ENCODE results near the gene CDKN2D. TPM values are rescaled to one million over a fixed set of nuclear protein-coding genes. Genes with fewer than 3 reads are reported as not detected.

The CDKN2D gene
- 10 to 100 TPM; 86.0 to 88.7 TPM for total RNA-seq

DNA sequence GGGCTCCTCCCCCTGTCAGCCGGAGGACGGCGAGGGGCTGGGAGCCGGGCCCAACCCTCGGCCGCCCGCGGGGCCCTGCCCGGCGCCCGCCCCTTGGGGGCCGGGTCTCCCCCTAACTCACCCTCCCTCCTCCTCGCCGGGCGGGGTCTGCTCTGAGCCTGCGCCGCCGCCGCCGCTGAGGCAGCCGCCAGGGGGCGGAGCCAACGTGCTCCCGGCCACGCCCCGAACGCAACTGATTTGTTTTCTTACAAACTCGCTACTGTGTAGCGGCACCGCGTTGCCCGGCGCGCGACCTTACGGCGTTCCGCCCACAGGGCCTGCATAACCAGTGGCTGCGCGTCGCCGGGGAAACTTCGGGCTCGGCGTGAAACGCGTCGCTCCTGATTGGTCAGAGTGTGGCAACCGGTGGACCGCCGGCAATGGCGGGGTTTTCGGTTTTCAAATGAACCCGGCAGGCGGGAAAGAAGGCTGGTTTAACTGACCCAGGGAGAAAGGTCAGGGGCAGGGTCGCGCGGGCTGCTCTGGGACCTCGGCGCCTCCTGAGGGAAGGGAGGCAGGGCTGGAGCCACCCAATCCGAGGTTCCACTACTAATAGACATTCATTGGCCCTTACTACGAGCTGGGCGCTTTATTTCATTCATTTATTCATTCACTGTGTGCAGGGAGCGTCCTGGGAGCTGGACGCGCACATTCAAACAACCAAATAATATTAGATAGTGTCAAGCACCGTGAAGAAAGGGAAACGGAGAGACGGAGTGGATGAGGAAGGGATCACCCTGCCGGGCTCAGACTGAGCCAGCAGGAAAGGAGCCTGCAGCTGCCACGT, at the start of gene CDKN2D:
Gene CDKN2D (minus strand): TSS at position 154 of the 826 bp plus-strand sequence. CDS start 326 bp downstream, outside the sequence.
- H3K4me1 Mint-ChIP-seq (ENCODE audit: low read depth): peaks cover 45% of the 10 kb centered on the region
- H3K36me3 Mint-ChIP-seq (ENCODE audit: low read depth): peaks cover 34% of the 10 kb centered on the region
- H3K27me3 Mint-ChIP-seq (ENCODE audit: low read depth): no peaks in the 10 kb centered on the region
- DNase-seq (peak; percentile 100), ATAC-seq (peak; percentile 82)
- ChIA-PET POLR2A (interaction anchor here (0.6 to 8.0 kb wide), 9 partner anchors 15 to 85 kb away, joined by 3 to 141 read pairs (median 3); partner anchors contain the start of gene ATG4D), CTCF (interaction anchor here (0.9 to 6.3 kb wide), 17 partner anchors 12 to 166 kb away, joined by 3 to 76 read pairs (median 5); partner anchors contain the start of genes CDC37, QTRT1 and S1PR5)
- H3K27ac Mint-ChIP-seq: peak within 1 kb of the TSS; percentile 99
- no peaks in the 10 kb centered on the region for H3K9me3 Mint-ChIP-seq (ENCODE audit: insufficient read depth)
- H3K4me3 Mint-ChIP-seq: peak within 1 kb of the TSS; percentile 98

DNA sequence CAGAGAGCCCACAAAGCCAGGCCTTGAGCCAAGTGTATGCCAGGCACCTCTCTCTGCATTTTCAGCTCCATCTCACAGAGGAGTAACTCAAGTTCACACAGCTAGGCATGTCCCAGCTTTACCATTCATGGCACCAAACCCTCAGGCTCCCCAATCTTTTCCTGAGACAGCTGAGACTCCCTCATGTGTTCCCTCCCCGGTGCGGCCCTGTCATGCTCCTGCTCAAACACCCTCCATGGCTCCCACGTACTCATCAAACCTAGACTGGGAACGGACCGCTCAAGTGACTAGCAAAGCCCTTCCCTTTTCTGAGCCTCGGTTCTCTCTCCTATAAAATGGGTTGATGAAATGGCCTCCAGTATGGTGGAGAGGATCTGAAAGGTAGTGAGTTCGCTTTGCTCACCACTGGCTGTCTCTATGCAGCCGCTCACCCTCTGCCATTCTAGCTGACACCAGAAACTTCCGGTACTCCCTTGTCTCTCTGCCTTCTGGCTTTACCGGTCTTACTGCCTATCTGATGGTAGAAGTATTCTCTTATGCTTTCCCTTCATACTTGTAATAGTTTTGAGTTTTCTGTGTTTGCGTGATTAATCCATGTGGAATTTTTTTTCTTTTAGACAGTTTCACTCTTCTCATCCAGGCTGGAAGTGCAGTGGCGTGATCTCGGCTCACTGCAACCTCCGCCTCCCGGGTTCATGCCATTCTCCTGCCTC, 48.8 kb upstream of the CDKN2D start:
- H3K4me3 Mint-ChIP-seq: no peak overlapping the region
- CTCF ChIA-PET: interaction anchor here (1.4 kb wide), 1 partner anchor 36 kb away, joined by 10 read pairs; no protein-coding TSS in a partner anchor
- peaks cover 50% of the 10 kb centered on the region for H3K4me1 Mint-ChIP-seq (ENCODE audit: low read depth)
- H3K36me3 Mint-ChIP-seq (ENCODE audit: low read depth): peaks cover 36% of the 10 kb centered on the region
- POLR2A ChIA-PET: interaction anchor here (0.6 to 6.7 kb wide), 2 partner anchors 14 to 316 kb away, joined by 5 to 35 read pairs; no protein-coding TSS in a partner anchor
- H3K27me3 Mint-ChIP-seq (ENCODE audit: low read depth): no peaks in the 10 kb centered on the region
- no peaks in the 10 kb centered on the region for H3K9me3 Mint-ChIP-seq (ENCODE audit: insufficient read depth)
- DNase-seq (no peak), ATAC-seq (no peak)
- H3K27ac Mint-ChIP-seq: peak overlapping the region; percentile 27

DNA sequence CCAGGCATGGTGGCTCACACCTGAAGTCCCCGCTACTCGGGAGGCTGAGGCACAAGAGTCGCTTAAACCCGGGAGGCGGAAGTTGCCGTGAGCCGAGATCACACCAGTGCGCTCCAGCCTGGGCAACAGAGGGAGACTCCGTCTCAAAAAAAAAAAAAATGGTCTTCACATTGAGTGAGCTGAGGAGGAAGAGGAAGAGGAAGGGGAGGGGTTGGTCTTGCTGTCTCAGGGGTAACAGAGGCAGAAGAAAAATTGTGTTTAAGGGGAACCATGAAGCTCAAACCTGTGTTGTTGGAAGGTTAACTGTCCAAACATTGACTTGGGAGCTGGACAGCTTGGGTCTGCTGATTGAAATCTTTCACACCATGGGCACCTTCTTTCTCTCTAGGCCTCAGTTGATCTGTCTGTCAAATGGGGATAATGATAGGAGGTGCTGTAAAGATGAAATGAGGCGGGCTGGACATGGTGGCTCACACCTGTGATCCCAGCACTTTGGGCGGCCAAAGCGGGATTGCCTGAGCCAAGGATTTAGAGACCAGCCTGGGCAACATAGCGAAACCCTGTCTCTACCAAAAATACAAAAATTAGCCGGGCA, 46.7 kb upstream of the CDKN2D start:
- H3K4me3 Mint-ChIP-seq: peak overlapping the region; percentile 18
- peak overlapping the region; percentile 80 for H3K27ac Mint-ChIP-seq
- H3K9me3 Mint-ChIP-seq (ENCODE audit: insufficient read depth): no peaks in the 10 kb centered on the region
- ATAC-seq (no peak), DNase-seq (no peak)
- peaks cover 22% of the 10 kb centered on the region for H3K36me3 Mint-ChIP-seq (ENCODE audit: low read depth)
- CTCF ChIA-PET: interaction anchor here (0.7 to 1.3 kb wide), 4 partner anchors 19 to 102 kb away, joined by 3 to 4 read pairs (median 3); partner anchors contain the start of gene DNM2
- H3K27me3 Mint-ChIP-seq (ENCODE audit: low read depth): no peaks in the 10 kb centered on the region
- H3K4me1 Mint-ChIP-seq (ENCODE audit: low read depth): peaks cover 35% of the 10 kb centered on the region
- POLR2A ChIA-PET: interaction anchor here (0.6 to 1.7 kb wide), 3 partner anchors 12 to 38 kb away, joined by 3 to 11 read pairs (median 3); no protein-coding TSS in a partner anchor

DNA sequence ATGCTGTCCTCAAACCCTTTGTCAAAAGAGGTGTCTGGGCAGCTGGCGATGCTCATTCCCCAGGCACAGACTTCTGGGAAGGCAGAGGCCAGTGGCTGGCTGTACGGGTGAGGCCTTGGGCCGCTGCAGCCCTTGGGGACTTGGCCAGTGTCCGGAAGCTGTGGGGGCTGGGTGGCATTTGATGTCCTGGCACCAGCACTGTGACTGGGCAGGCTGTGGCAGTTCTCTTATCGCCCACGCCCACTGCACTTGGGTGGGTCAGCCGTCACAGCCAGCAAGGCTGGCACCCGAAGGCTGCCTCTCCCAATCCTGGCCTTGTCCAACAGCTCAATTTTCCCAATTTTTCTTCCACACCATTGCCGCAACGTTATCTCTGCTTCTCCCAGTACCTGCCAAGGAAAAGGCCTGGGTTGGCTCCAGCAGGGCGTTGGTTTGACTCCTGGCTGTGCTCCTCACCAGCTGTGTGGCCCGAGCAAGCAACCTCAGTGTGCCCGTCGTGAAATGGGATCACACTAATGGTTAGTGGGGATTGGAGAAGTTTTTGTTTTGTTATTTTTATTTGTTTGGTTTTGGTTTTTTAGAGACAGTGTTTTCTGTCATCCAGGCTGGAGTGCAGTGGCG, 43.8 kb upstream of the CDKN2D start:
- H3K27me3 Mint-ChIP-seq (ENCODE audit: low read depth): no peaks in the 10 kb centered on the region
- H3K27ac Mint-ChIP-seq: peak overlapping the region; percentile 55
- DNase-seq (no peak), ATAC-seq (no peak)
- H3K36me3 Mint-ChIP-seq (ENCODE audit: low read depth): peaks cover 18% of the 10 kb centered on the region
- CTCF ChIA-PET: interaction anchor here (2.2 to 3.6 kb wide), 2 partner anchors 32 kb away, joined by 10 to 14 read pairs; no protein-coding TSS in a partner anchor
- H3K4me3 Mint-ChIP-seq: no peak overlapping the region
- no peaks in the 10 kb centered on the region for H3K9me3 Mint-ChIP-seq (ENCODE audit: insufficient read depth)
- POLR2A ChIA-PET: interaction anchor here (0.6 to 2.0 kb wide), 2 partner anchors 9 to 10 kb away, joined by 3 to 10 read pairs; no protein-coding TSS in a partner anchor
- H3K4me1 Mint-ChIP-seq (ENCODE audit: low read depth): peaks cover 26% of the 10 kb centered on the region

DNA sequence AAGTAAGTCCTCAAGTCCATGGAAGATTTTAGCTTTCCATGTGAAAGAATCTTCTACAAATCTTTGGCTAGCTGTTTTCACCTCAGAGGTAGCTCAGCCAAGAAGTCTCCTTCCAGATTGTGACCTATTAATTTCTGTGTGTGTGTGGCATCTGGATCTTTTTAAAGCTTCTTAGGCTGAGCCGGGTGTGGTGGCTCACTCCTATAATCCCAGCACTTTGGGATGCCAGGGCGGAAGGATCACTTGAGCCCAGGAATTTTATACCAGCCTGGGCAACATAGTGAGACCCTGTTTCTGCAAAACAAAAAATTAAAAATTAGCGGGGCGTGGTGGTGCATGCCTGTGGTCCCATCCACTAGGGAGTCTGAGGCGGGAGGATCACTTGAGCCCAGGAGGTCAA, 43.1 kb upstream of the CDKN2D start:
- POLR2A ChIA-PET: interaction anchor here (0.6 to 2.0 kb wide), 4 partner anchors 8 to 37 kb away, joined by 3 to 10 read pairs (median 4); no protein-coding TSS in a partner anchor
- H3K27ac Mint-ChIP-seq: no peak overlapping the region
- DNase-seq (no peak), ATAC-seq (no peak)
- no peaks in the 10 kb centered on the region for H3K27me3 Mint-ChIP-seq (ENCODE audit: low read depth)
- no peaks in the 10 kb centered on the region for H3K9me3 Mint-ChIP-seq (ENCODE audit: insufficient read depth)
- no peak overlapping the region for H3K4me3 Mint-ChIP-seq
- CTCF ChIA-PET: interaction anchor here (2.2 to 3.6 kb wide), 2 partner anchors 31 to 33 kb away, joined by 10 to 14 read pairs; no protein-coding TSS in a partner anchor
- peaks cover 24% of the 10 kb centered on the region for H3K4me1 Mint-ChIP-seq (ENCODE audit: low read depth)
- H3K36me3 Mint-ChIP-seq (ENCODE audit: low read depth): peaks cover 18% of the 10 kb centered on the region

DNA sequence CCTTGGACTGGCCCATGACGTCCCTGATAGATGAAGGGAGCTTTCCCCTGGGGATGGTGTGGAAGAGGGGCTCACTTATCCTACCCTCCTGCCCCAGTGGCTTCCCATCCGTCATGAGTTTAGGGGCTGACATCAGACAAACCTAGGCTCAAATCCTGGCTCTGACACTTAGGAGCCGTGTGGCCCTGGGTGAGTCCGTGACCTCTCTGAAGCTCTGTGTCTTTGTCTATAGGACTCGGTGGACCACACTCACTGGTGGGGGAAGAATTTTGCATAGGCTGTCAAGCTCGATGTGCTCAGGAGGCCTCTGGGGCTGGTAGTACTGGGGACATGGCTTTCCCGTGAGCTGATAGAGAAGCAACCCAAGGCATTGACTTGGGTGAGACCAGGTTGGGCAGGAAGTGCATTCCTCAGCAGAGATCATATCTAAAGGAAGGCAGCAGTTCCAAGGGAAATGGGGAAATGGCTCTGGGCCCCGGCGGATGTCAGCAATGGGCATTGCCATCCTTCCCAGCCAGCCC, 35.7 kb upstream of the CDKN2D start:
- peak; percentile 34 for DNase-seq
- POLR2A ChIA-PET: interaction anchor here (0.6 to 3.8 kb wide), 19 partner anchors 7 to 199 kb away, joined by 3 to 35 read pairs (median 5); partner anchors contain the start of gene SLC44A2

DNA sequence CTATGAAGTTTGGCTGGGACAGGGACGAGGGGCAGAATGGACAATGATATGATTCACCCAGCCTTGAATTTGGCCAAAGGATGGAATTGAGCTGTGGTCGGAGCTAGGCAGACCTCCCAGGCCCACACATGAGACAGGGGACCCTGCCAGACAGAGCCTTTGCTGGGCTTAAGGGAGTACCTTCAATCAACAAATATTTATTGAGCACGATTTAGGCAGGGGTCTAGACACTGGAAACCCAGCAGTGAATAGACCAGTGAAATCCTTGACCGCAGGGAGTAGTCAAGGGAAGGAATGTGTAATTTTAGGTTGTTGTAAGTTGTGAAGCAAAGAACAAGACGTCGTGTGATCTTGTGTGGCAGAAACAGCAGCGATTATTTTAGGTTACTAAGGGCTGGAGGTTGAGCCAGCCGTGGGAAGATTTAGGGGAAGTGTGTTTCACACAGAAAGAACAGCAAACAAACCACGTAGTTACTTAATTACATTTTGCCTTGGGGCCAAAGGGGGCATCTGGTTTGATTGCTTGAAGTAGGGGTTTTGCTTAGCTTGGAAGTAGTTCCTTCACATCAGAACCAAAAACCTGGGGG, 35.2 kb upstream of the CDKN2D start:
- DNase-seq (peak; percentile 55), ATAC-seq (peak; percentile 26)
- Mint-ChIP-seq H3K4me1 (ENCODE audit: low read depth) (peaks cover 26% of the 10 kb centered on the region), H3K27me3 (ENCODE audit: low read depth) (peaks cover 6% of the 10 kb centered on the region), H3K4me3 (peak overlapping the region; percentile 94), H3K9me3 (ENCODE audit: insufficient read depth) (no peaks in the 10 kb centered on the region), H3K36me3 (ENCODE audit: low read depth) (peaks cover 16% of the 10 kb centered on the region), H3K27ac (peak overlapping the region; percentile 100)
- CTCF ChIA-PET: interaction anchor here (0.9 to 6.5 kb wide), 10 partner anchors 9 to 215 kb away, joined by 3 to 70 read pairs (median 3); partner anchors contain the start of genes DNM2 and QTRT1
- POLR2A ChIA-PET: interaction anchor here (0.6 to 3.8 kb wide), 23 partner anchors 8 to 199 kb away, joined by 3 to 35 read pairs (median 4); partner anchors contain the start of gene SLC44A2

More for the DNA sequence above, 35.7 kb upstream of the CDKN2D start:
- CTCF ChIA-PET: interaction anchor here (0.9 to 6.5 kb wide), 9 partner anchors 9 to 113 kb away, joined by 3 to 70 read pairs (median 3); partner anchors contain the start of genes DNM2 and QTRT1
- peak overlapping the region; percentile 94 for H3K4me3 Mint-ChIP-seq
- peaks cover 26% of the 10 kb centered on the region for H3K4me1 Mint-ChIP-seq (ENCODE audit: low read depth)
- peak overlapping the region; percentile 100 for H3K27ac Mint-ChIP-seq
- ATAC-seq: no peak
- H3K27me3 Mint-ChIP-seq (ENCODE audit: low read depth): peaks cover 5% of the 10 kb centered on the region
- no peaks in the 10 kb centered on the region for H3K9me3 Mint-ChIP-seq (ENCODE audit: insufficient read depth)
- peaks cover 16% of the 10 kb centered on the region for H3K36me3 Mint-ChIP-seq (ENCODE audit: low read depth)

DNA sequence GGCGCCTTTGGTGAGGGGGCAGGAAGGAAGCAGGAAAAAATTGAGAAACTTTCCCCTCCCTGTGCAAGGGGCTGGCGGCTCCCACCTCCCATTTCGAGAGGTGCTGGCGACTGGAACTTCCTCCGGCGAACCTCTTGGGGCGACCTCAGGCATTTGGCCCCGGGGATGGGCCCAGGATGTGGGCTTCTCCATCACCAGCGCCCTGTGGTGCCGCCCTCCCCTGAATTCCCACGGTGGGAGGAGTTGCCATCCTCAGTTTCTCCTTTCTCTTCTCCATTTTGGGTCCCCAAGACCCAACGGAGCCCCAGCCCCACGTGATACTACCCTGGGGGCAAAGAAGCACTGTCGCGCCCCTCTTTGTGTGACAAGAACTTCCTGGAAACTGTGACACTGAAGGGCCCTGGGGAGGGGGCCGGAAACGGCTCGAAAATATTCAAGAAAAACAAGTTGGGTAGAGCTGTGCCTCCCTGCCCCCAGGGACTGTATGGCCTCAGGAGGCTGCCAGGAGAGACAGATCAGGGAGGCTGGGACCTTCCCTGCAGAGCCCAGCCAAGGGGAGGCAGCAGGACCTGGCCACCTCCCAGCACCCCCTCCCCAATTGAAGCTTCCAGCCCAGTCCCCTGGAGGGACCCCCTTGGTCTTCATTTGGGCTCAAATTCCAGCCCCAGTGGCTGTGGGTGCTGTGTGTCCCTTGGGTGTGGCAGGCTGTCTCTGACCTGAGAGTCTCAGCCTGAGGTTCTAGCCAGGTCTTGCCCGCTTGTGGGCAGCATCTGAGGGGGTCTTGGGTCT, 34.5 kb upstream of the CDKN2D start:
- ATAC-seq: peak; percentile 66
- H3K27me3 Mint-ChIP-seq (ENCODE audit: low read depth): peaks cover 6% of the 10 kb centered on the region
- H3K4me1 Mint-ChIP-seq (ENCODE audit: low read depth): peaks cover 29% of the 10 kb centered on the region
- H3K4me3 Mint-ChIP-seq: peak overlapping the region; percentile 94
- H3K36me3 Mint-ChIP-seq (ENCODE audit: low read depth): peaks cover 16% of the 10 kb centered on the region
- no peaks in the 10 kb centered on the region for H3K9me3 Mint-ChIP-seq (ENCODE audit: insufficient read depth)
- DNase-seq: peak; percentile 93
- ChIA-PET CTCF (interaction anchor here (1.0 to 6.5 kb wide), 6 partner anchors 8 to 215 kb away, joined by 3 to 70 read pairs (median 4); partner anchors contain the start of gene QTRT1), POLR2A (interaction anchor here (0.6 to 3.8 kb wide), 25 partner anchors 9 to 198 kb away, joined by 3 to 35 read pairs (median 4); partner anchors contain the start of genes KRI1, QTRT1 and SLC44A2)
- peak overlapping the region; percentile 100 for H3K27ac Mint-ChIP-seq

DNA sequence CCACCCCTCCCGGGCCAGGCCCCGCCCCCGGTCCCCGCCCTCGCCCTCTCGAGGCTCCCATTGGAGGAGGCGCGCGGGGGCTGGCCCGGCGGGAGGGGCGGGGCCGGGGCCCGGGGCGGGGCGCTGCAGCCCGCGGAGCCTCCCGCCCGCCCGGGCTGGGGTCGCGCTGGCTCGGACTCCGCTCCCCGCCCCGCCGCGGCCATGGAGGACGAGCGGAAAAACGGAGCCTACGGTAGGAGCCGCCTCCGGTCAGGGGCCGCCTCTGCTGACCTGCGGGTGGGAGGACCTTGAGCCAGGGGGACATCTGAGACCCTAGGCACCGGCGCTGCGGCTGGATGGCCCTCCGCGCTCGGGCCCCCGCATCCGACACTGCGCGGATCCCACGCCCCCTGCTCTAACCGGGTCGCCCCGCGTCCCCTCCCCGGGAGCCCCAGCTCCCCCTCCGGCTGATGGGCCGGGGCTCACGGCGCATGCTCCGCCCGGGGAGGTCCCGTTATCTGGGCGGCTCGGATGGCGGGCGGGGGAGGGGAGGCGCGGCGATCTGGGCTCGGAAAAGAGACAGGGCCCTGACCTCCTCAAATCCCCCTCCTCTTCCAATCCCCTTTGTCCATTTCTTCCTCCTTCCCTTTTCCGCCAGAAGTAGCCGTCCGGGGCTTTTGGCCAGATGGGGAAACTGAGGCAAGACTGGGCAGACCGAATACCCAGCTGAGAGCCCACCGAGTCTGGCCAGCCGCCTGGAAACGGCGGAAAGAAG, 33.7 kb upstream of the CDKN2D start:
- peak overlapping the region; percentile 100 for H3K27ac Mint-ChIP-seq
- ATAC-seq (peak; percentile 83), DNase-seq (peak; percentile 91)
- no peaks in the 10 kb centered on the region for H3K9me3 Mint-ChIP-seq (ENCODE audit: insufficient read depth)
- peak overlapping the region; percentile 94 for H3K4me3 Mint-ChIP-seq
- CTCF ChIA-PET: interaction anchor here (0.7 to 6.5 kb wide), 5 partner anchors 21 to 214 kb away, joined by 3 to 70 read pairs (median 3); no protein-coding TSS in a partner anchor
- peaks cover 16% of the 10 kb centered on the region for H3K36me3 Mint-ChIP-seq (ENCODE audit: low read depth)
- POLR2A ChIA-PET: interaction anchor here (0.5 to 3.8 kb wide), 20 partner anchors 9 to 115 kb away, joined by 3 to 35 read pairs (median 4); partner anchors contain the start of genes CDKN2D, KRI1 and QTRT1
- peaks cover 6% of the 10 kb centered on the region for H3K27me3 Mint-ChIP-seq (ENCODE audit: low read depth)
- peaks cover 29% of the 10 kb centered on the region for H3K4me1 Mint-ChIP-seq (ENCODE audit: low read depth)

Measured in activated CD8-positive, alpha-beta T cell treated with anti-CD3 and anti-CD28 coated beads, Interleukin-2, amount 10 ng/mL, durations not matched to agents 7 days and 5 days (primary cell).